Stimulated activated CD4-positive, alpha-beta T cell treated with anti-CD3 and anti-CD28 coated beads, Interleukin-12 subunit alpha, Interleukin-12 subunit beta, amount 100 ng/mL, for 4 hours (primary cell): ENCODE results near the gene MAMDC2.

Experiments used
- DNase-seq: peaks from one replicate; pipeline ENCODE4 v3.0.0-alpha.2; 2020

The MAMDC2 gene

DNA sequence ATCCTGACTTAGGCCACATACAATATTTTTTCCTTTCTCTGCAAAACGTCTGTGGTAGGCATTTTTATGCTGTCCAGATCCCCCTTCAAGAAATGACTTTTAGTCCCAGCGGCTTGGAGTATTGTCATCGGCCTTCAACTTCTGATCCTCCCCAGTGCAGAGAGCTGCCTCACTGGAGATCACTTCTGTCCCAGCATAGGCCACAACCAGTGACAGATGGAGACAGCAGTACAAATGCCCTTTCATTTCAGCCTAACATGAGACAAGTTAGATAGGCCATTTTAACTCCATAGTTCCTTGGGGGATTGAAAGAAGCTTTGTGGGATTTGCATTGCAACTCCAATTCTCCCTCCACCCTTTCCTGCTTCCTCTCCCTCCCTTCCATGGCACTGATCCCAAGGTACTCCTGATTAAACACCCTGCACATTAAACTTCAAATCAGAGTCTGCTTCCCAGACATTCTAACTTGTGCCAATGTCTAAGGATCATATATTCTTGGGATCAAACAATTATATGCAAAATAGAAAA lies 3.2 kb upstream of the MAMDC2 start:
- no peak for DNase-seq

DNA sequence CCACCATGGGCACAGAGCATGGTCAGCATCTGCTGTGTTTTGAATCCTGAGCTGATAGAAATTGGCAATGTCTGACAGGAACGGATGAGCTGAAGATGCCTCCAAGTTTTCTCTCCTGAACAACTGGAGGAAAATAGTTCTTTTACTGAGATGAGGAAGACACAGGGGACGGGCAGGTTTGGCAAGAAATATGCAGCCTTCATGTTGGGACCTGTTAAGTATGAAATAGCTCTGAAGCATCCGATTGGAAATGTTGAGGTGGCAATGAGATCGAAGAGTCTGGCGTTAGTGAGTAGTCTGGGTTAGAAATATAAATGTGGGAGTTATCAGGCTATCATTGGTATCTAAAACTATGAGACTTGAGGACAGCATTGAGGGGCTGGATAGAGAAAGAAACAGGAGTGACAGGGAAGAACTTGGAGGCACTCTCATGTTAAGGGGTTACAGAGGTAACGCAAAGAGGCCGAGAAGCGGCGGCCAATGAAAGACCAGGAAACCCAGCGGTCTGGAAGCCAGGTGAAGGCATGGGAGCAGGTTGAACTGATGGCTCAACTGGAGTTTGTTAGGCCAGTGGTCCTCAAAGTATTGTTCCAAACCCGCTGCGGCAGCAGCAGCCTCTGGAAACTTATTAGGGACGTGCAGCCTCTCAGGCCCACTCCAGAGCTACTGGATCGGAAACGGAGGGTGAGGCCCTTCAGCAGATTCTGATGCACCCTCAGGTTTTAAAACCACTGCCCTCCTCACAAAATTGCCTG lies 1.0 kb upstream of the MAMDC2 start:
- no peak for DNase-seq

DNA sequence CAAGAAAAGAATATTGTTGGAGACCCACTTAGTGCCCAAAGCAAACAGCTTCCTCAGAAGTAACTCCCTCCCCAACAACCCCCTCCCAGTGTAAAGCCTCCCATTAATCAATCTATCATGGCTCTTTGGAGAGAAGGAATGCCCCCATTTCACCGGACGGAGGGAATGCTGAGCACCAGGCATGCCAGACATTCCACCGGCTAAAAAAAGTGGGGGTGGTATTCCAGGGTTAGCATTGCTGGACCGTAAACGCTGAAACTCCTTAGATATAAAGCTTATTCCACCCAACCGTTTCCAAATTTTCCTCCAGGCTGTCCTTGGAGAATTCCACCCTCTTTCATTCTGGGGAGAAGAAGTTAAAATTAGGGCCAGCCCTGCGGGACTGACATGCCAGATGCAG lies 363 bp upstream of the MAMDC2 start:
- no peak for DNase-seq

DNA sequence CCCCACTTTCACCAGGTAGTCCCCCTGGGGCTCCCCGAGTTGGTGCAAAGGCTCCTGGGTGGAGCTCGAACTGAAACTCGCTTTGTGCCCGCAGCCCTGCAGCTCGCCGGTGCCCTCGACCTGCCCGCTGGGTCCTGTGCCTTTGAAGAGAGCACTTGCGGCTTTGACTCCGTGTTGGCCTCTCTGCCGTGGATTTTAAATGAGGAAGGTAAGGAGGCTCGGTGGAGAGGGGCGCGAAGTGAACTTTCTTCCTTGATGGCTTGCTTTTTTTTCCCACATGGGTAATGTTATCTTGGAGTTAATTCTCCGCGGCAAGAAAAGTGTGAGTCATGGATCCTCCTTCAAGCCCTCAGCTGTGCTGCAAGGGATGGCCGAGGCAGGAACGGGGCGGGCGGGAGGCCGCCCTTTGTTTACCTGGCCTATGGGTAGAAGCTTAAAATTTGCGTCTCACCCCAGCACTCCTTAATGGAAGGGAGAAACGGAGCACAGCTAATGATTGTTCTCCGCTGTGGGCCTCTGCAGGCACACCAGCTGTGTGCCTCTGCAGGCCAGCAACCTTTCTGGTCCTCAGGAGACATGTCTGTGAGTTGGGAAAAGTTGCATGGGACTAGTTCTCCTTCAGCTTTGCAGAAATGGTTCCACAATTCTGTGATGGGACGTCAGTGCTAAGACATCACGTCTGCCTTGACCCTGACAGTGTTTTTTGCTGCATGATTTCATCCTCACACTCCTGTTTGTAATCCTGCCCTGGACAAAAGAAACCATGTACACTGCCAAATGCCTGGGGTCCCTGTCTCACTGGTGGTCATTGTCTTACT lies 1.1 kb downstream of the MAMDC2 start:
- no peak for DNase-seq

DNA sequence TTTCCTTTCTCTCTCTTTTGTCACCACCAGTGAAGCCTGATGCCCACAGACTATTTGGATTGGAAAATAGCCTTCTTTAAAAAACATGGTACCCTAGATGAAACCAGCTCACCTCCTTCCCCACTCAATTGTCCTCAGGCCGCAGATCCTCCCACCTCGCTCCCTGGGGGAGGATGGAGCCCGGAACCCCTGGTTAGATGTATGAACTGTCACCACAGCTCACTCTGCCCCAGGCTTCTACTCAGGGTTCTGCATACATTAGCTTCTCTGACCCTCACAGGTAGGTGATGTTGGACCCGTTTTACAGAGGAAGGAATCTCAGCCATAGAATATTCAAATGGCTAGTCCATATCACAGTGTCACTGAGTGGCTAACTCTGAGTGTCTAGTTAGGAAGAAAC lies 1.8 kb downstream of the MAMDC2 start:
- DNase-seq = no peak

DNA sequence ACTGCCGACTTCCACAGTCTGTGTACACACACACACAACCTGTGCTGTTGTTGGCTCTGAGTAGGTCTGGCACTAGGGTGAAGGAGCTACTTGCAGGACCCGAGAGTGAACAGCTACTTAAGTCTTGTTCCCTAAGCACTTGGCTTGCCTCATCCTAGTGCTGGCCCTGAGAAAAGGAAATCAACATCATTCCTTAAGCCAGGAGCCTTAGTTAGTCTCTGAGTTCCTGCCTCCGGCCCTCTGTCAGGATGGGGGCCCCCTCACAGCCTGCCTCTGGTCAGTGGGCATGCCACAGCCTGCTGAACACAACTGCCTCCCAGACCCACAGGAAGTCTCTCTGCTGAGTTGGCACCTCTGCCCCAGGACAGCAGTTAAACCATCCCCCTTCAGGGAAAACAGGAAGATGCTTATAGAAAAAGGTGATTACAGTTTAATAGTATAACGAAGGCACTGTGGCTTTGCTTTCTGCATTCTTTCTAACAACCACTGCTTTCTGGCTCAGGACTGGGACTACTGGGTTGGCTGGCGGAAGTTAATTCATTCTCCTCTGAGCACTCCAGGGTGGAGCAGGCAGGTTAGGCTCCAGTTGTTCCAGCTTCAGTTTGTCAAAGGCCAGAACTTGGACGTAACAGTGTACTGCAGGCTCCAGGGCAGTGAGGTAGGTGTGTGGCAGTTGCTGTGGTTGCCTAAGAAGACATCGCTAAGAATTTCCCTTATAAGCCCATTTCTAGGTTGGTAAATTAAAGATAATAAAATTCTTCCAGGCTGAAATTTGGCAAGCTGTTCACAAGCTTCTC lies 2.8 kb downstream of the MAMDC2 start:
- DNase-seq = no peak

DNA sequence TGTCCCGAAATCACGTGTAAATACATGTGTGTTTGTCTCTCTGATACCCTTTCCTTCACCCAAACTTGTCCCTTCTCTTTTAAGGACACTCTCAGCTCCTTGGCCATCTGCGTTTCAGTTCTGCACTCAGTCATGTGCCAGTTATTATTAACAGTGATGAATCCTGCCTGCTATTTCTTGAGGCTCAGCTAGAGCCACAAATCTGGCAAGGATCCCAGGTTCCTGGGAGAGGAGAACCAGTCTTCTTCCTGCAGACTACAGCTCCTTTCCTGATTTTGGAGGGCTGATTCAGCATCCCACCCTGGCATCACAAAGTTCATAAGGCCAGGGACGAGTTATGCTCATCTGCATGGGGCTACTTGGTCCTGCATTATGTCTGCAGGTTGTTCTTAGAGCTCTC lies 5.6 kb downstream of the MAMDC2 start:
- DNase-seq = no peak

DNA sequence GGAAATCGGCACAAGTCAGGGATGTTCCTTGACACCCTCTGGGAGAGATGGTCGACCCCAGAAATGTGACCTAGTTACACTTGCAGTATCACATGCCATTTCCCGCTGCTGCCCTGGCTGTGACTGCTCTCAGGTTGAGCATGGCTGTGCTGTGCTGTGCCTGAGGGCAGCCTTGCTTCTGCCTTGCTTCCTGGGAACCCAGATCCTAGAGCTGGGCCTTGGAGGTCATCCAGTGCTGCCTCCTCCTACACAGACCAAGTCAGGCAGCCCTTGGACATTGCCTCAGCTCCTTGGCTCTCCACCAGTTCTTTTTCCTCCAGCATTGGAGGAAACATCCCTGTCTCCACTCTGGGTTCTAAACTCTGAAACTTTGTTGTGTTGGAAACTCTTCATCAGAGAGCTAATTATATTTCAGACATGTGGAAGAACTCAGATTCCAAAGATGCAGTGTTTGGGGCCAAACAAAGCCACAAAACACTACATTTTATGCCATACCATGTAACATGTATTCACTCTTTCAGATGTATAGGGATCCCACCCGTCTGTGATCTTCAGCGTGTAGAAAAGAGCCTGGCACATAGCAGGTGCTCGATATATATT lies 6.1 kb downstream of the MAMDC2 start:
- DNase-seq = no peak

DNA sequence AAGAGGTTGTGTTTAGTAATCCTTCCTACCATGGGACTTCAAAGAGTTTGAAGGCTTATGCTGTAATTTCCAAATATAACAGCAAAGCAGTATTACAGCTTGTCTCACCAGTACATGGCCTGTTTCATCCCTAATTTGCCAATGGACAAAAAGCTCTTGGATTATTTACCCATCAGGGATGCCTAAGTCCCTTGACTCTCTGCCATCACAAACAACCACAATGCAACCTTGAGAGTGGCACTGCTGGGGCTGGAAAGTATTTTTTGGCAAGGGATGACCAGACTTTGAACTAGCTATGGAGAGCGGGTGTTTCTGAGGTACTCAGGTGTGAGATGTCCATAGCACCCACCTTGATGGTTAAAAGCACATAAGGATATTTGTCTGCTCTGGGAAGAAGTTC lies 9.1 kb downstream of the MAMDC2 start:
- no peak for DNase-seq

DNA sequence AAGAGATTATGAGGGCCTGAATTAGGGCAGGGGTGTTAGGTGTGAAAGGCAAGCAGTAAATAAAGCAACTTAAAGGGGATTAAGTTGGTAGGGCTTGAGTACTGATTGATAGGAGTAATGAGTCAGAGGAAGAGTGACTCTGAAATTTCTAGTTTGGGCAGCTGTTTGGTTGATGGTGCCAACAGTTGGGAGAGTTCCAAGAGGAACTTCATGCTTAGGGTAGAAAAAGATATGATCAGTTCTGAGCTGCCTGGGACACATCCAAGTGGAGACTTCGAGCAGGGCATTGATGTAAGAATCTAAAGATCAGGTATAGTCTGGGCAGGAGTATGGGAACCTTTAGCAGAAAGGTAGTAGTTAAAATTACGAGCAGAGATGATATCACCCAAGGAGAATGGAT lies 10.2 kb downstream of the MAMDC2 start:
- DNase-seq = no peak

DNA sequence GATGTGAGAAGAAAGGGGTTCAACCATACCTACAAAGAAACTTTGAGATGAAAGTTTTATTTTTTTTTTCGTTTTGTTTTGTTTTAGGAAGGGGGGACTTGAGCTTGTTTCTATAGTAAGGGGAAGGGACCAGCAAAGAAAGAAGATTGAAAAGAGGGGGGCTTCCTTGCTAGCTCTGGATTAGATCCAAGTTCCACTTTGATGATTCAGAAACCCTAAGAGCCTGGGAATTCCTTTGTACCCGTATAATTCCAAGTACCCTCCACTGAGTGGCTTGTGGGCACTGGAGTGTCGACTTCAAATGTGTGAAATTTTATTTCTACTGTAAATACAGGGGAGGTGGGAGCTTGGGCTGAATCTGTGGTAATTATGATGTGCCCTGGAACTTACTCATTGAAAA lies 10.9 kb downstream of the MAMDC2 start:
- no peak for DNase-seq

DNA sequence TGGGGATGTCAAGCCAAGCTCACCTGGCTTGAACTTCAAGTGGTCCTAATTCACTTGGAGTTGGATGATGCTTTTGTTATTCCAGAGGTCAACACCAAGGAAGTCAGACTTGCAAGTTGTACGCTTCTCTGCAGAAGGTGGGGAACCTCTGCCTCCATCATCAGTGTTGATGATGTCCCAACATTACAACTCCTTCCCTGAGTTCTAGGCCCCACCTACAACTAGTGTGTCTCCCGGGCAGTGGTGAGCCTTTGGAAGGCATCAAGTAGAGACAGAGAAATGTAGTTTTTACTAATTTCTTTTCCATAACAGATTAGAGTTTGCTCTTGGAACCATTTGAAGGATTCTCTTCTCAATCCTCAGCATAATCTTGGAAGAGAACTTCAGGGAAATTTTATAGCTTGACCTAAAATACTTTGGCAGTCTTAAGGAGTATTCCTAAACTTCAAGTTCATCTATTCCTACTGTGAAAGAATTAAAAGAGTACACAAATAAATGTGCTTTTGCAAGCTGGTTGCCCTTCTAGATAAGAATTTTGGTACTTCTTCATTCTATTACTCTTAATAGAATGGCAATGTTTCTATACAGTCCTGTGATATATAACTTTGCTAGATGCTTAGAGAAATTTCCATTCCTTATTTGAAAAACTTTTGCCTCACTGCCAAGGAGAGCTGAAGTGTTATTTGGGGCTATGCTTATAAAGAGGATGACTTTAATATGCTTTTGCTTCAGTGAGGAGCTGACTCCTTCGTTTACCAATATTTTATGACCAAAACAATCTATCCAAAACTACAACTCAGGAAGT lies 12.0 kb downstream of the MAMDC2 start:
- no peak for DNase-seq

DNA sequence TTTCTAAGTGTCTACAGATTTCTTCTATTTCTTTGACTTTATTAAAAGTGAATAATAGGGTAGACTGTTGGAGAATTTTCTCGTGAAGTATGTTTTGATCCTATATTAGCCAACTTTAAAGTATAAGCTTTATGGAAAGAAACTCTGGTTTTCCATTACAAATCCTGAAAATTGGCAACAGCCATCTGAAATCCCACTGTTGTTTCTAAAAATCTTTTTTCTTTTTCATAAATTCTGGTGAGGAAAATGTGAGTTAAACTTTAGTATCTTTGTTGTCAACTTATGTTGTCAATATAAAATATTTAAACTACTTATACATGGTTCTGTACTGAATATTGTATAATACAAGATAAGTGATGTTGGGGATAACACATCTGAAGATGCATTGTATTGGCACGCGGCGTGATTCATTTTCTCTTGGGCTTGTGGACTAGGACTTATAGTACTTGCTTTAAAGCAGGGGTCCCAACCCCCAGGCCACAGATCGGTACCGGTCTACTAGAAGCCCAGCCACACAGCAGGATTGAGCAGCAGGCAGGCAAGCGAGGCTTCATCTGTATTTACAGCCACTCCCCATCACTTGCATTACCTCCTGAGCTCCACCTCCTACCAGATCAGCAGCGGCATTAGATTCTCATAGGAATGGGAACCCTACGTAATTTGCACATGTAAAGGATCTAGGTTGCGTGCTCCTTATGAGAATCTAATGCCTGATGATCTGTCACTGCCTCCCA lies 12.7 kb downstream of the MAMDC2 start:
- DNase-seq = no peak

DNA sequence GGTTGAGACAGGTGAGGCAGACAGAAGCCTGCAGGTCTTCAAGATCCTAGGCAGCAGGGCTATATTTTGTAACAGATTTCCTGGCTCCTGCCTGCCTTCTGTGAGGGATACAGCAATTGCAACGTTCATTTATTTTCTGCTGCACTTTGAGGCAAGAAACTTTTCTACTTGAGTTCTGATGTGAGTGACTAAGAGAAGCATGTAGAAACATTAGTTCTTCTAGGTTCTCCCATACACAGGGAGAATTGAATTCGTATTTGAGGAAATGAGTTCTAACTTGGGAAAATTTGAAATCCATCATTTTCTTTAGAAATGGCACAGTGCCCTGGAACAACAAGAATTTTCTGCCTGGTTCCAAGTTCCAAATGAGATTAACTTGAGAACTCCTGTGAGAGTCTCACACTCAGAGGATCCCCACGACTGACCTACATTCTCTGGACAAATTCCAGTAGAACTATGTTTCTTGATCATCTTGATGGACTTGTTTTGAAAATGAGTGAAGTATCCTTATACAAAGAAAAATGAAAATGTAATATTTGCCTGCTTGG lies 15.0 kb downstream of the MAMDC2 start:
- no peak for DNase-seq

DNA sequence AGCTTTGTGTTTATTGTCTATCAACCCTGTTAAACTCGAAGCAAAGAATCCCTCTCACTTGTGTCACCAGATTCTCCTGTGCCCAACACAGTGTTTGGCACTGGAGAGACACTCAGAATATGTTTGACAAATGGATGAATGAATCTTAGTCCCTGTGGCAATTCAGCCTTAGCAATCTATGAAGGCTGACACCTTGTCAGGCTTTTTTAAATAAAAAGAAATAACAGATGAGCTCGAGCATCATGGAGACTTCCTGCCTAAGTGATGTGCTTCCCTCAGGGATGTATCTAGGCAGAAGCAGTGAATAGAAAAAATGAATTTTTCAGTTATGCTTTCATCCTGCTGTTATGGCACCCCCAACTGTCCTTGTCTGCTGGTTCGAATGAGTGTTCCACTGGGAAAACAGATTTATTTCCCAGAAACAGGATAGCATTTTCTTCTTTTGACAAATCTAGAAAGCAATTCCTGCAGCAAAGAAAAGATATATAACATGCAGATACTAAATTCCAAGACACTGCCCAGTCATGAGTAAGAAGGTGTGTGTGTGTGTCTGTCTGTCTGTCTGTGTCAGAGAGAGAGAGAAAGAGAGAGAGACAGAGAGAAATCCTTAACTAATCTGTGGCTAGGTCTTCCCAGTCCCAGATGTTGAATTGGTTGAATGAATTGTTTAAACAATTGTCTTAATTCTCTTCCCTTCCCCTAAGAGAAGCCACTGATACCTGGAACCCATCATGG lies 16.7 kb downstream of the MAMDC2 start:
- DNase-seq = no peak

DNA sequence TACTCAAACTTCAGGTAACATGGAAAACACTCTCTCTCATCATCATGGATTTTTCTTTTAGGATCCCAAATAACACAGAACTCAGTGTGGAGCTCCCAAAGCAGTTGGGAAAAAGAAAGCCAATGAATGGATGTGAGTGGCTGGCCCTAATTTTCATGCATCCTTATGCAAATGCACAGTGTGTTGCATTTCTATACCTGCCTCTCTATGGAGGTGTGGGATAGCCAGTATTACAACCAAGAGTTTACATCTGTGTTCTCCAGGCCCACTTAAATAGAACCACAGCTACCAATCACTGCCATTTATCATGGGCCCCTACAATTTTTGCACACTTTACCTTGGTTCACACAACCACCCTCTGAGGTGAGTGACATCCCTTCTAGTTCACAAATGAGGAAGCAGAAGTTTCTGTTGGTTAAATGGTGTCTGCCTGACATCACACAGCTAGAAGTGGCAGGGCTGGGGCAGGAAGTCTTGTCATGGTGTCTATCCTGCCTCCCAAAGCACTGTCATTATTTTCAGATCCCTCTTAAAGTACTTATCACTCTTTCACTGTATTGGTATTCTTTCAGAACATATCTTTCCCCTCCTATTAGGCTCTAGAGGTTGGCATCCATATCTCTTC lies 17.3 kb downstream of the MAMDC2 start:
- DNase-seq = no peak

DNA sequence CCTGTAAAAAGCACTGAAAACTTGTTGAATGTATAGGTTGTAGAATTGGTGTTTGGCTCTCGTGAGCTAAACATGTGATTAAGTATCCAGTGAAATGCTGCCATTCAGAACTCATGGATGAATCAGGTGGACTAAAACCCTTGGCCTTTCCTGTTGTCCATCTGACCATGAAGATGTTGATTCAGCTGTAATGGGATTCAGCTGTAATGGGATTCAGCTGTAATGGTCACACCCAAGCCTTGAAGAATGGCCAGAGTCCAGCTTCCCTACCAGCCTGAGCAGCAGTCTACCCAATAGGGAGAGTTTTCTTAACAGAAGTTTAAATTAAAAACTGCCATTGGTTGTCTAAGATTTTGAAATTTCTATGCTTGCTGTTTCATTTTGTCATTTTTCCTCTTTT lies 18.1 kb downstream of the MAMDC2 start:
- DNase-seq = no peak

DNA sequence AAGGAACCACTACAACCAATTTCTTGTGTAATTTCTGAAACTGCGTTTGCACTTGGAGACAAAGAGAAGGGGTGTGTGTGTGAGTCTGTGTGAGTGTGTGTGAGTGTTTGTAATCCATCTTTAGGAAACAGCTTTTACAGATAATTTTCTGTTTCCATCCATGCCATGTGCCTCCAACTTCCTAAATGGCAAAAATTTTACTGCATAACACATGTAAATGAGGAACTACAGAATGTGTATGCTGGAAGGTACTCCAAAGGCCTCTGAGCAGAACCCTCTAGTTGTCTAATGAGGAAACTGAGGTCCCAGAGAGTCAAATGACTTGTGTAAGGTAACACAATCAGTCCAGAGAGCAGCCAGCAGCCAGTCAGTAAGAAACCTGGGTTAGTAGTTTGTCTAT lies 20.8 kb downstream of the MAMDC2 start:
- no peak for DNase-seq

DNA sequence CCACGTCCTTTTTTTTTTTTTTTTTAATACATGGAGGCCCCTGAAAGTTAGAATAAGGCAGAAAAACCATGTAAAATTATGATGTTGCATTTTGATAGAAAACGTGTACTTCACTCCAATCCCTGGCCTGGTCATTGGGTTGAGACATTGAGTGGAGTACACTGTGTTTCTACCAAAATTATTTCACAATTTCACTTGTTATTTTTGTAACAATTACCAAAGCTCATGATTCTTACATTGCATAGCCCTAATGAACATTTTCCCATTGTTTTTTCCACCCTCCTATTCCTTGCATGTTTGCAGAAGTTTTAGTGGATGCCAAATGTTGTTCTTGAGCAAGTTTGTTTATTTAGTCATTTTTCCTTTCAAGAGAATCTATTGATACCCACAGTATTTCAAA lies 21.9 kb downstream of the MAMDC2 start:
- DNase-seq = no peak

DNA sequence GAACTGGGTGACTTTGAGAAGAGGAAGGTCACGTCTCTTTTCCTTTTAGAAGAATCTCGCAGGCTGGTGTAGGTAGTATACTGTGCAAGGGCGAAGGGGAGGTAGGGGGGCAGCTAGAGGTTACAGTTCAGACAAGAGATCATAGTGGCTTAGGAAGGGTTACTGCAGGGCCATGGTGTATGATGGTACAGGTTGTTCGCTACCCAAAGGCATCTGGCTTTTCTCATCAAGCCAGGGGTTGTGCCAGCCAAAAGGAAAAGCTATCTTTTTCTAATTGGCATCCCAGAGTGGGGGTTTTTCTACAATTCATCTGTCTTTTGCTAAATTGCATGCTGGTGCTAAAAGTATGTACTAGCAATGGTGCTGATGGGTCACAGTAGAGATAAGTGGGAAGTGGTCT lies 22.8 kb downstream of the MAMDC2 start:
- DNase-seq = no peak
